CD14-positive monocyte (primary cell): Measurements from ENCODE around the gene MGME1. TPM values are rescaled to one million over a fixed set of nuclear protein-coding genes. Genes with fewer than 3 reads are reported as not detected.

ENCODE experiments used
- DNase-seq, 3 donors: peaks; one replicate each; pipeline ENCODE4 v3.0.0-alpha.2; 2011 to 2022
- H2AFZ ChIP-seq: 2 replicates; pipeline ENCODE4 v1.6.0; 2012; ENCODE audit warnings: mild to moderate bottlenecking, low read depth, low read length, inconsistent platforms; ENCODE audit not compliant: insufficient read depth, poor library complexity, severe bottlenecking
- H3K27ac ChIP-seq, 2 donors: 1 replicate in 1 of 2; 2 replicates in 1 of 2; pipeline ENCODE4 v1.5.1; 2012 to 2013; ENCODE audit warnings: low read length in 2 of 2, control low read depth in 1 of 2, inconsistent platforms in 1 of 2, low read depth in 1 of 2, mild to moderate bottlenecking in 1 of 2
- H3K27me3 ChIP-seq, 2 donors: one replicate each; pipeline versions ENCODE4 v1.6.0 to v1.6.1; 2011 to 2013; ENCODE audit warnings: low read length in 2 of 2; ENCODE audit not compliant: control insufficient read depth in 2 of 2, insufficient read depth in 2 of 2
- H3K36me3 ChIP-seq, 2 donors: replicated peaks in 1 of 2; 1 replicate in 1 of 2; 2 replicates in 1 of 2; pipeline versions ENCODE4 v1.5.1 to v1.6.1; 2012 to 2013; ENCODE audit warnings: low read length in 2 of 2, control low read depth in 1 of 2, inconsistent platforms in 1 of 2, mild to moderate bottlenecking in 1 of 2; ENCODE audit not compliant: insufficient read depth in 2 of 2, control insufficient read depth in 1 of 2
- H3K4me1 ChIP-seq, 2 donors: 1 replicate in 1 of 2; 2 replicates in 1 of 2; pipeline versions ENCODE4 v1.5.1 to v1.6.1; 2012 to 2013; ENCODE audit warnings: low read length in 2 of 2, control low read depth in 1 of 2, inconsistent platforms in 1 of 2, mild to moderate bottlenecking in 1 of 2, moderate library complexity in 1 of 2; ENCODE audit not compliant: insufficient read depth in 2 of 2, control insufficient read depth in 1 of 2
- H3K4me2 ChIP-seq: replicated peaks from 2 replicates; pipeline ENCODE3; 2012; ENCODE audit warnings: low read length, moderate library complexity, mild to moderate bottlenecking; ENCODE audit not compliant: poor library complexity, severe bottlenecking; ENCODE audit errors: extremely low read depth
- H3K4me3 ChIP-seq, 3 experiments: fragments of 200-600 bp in 1 of 3; sonication (generic) in 1 of 3; replicated peaks in 1 of 3; 1 replicate in 2 of 3; 2 replicates in 1 of 3; pipeline ENCODE4 v1.5.1; 2011 to 2013; ENCODE audit warnings: low read length in 3 of 3, mild to moderate bottlenecking in 3 of 3, control low read depth in 2 of 3, low read depth in 2 of 3, inconsistent platforms in 1 of 3, moderate library complexity in 1 of 3
- H3K79me2 ChIP-seq: 2 replicates; pipeline ENCODE4 v1.6.0; 2012; ENCODE audit warnings: mild to moderate bottlenecking, control low read depth, inconsistent platforms, low read length, moderate library complexity; ENCODE audit not compliant: insufficient read depth
- H3K9ac ChIP-seq: 2 replicates; pipeline ENCODE4 v1.6.0; 2017; ENCODE audit warnings: low read length, mild to moderate bottlenecking; ENCODE audit not compliant: insufficient read depth, poor library complexity, severe bottlenecking
- H3K9me3 ChIP-seq, 2 donors: replicated peaks in 1 of 2; 1 replicate in 1 of 2; 2 replicates in 1 of 2; pipeline versions ENCODE4 v1.5.1 to v1.6.1; 2012 to 2013; ENCODE audit warnings: low read length in 2 of 2, control low read depth in 1 of 2; ENCODE audit not compliant: control insufficient read depth in 1 of 2, insufficient read depth in 1 of 2
- H4K20me1 ChIP-seq: 2 replicates; pipeline ENCODE4 v1.6.0; 2012; ENCODE audit warnings: mild to moderate bottlenecking, low read length, control low read depth, moderate library complexity; ENCODE audit not compliant: insufficient read depth
- H3K27ac Mint-ChIP-seq, 7 donors: one replicate each; pipeline ENCODE4 v1.8.0; 2020; ENCODE audit warnings: mild to moderate bottlenecking in 7 of 7, mixed read lengths in 7 of 7, moderate library complexity in 6 of 7, inconsistent platforms in 2 of 7
- H3K27me3 Mint-ChIP-seq, 3 donors: one replicate each; pipeline ENCODE4 v1.8.0; 2021 to 2022; ENCODE audit warnings: low read depth in 3 of 3, mild to moderate bottlenecking in 3 of 3, mixed read lengths in 3 of 3, moderate library complexity in 3 of 3, inconsistent platforms in 1 of 3
- H3K36me3 Mint-ChIP-seq, 2 donors: one replicate each; pipeline ENCODE4 v1.8.0; 2020; ENCODE audit warnings: mixed read lengths in 2 of 2, inconsistent platforms in 1 of 2, mild to moderate bottlenecking in 1 of 2
- H3K4me1 Mint-ChIP-seq: one replicate; pipeline ENCODE4 v1.8.0; 2020; ENCODE audit warnings: mild to moderate bottlenecking, mixed read lengths
- H3K4me3 Mint-ChIP-seq, 2 donors: one replicate each; pipeline ENCODE4 v1.8.0; 2020; ENCODE audit warnings: mild to moderate bottlenecking in 2 of 2, mixed read lengths in 2 of 2, moderate library complexity in 1 of 2
- H3K9me3 Mint-ChIP-seq, 7 donors: one replicate each; pipeline ENCODE4 v1.8.0; 2020 to 2022; ENCODE audit warnings: mixed read lengths in 7 of 7, mild to moderate bottlenecking in 6 of 7, moderate library complexity in 6 of 7, inconsistent platforms in 2 of 7
- CTCF ChIP-seq: fragments of 200-600 bp; IDR thresholded peaks from one replicate; pipeline ENCODE4 v1.8.0; 2022; ENCODE audit warnings: antibody characterized with exemption, mild to moderate bottlenecking
- WGBS: methylation state at CpG from one replicate; pipeline ENCODE4 v1.1.5; 2013; ENCODE audit warnings: missing lambda C conversion rate; ENCODE audit not compliant: insufficient coverage; 5-methylcytosine and 5-hydroxymethylcytosine counted together
- intact Hi-C, 2 donors: fragments of 100-400 bp; cut with micrococcal nuclease; formaldehyde crosslinking; loops; one replicate each; pipeline versions ENCODE4 v1.15.0 to v1.15.1; 2023
- polyA plus RNA-seq, 3 donors: library from polyadenylated mRNA; depleted of rRNA in 1 of 3; unstranded in 2 of 3; stranded (reverse) in 1 of 3; fragments of 300-500 nt in 2 of 3; fragments of >200 nt in 1 of 3; fragmentation: Illumina TruSeq in 2 of 3; gene quantifications; 1 replicate in 2 of 3; 2 replicates in 1 of 3; pipeline ENCODE4 v1.2.3, GENCODE V29; 2012 to 2021

The MGME1 gene
- polyA plus RNA-seq, 3 donors = 2.5 to 20.1 (median 13.4) TPM

GRCh38 chr20:18011951-18012645 is 43.3 kb downstream of the MGME1 start:
- Mint-ChIP-seq H3K4me3 (no peak overlapping the region), H3K9me3 (peaks cover 0 to 1% (median 0%) of the 10 kb centered on the region in 7 donors), H3K36me3 (no peaks in the 10 kb centered on the region), H3K27ac (peak overlapping the region in 1 of 7 donors; percentile 18), H3K4me1 (peaks cover 5% of the 10 kb centered on the region), H3K27me3 (no peaks in the 10 kb centered on the region)
- no peaks in the 10 kb centered on the region for H3K27me3 ChIP-seq
- no peak overlapping the region for H2AFZ ChIP-seq
- H3K9me3 ChIP-seq = no peaks in the 10 kb centered on the region
- WGBS = 77% methylated on average over 4 of the region's 21 CpGs
- H3K4me3 ChIP-seq = no peak overlapping the region
- intact Hi-C loops = no loop called here
- DNase-seq = no peak
- no peaks in the 10 kb centered on the region for H3K36me3 ChIP-seq
- H3K9ac ChIP-seq = no peak overlapping the region
- no peak overlapping the region for H3K27ac ChIP-seq
- TF ChIP-seq CTCF = no peak
- H3K79me2 ChIP-seq = no peaks in the 10 kb centered on the region
- H3K4me1 ChIP-seq = no peaks in the 10 kb centered on the region
- H3K4me2 ChIP-seq = no peak overlapping the region
- no peaks in the 10 kb centered on the region for H4K20me1 ChIP-seq

DNA sequence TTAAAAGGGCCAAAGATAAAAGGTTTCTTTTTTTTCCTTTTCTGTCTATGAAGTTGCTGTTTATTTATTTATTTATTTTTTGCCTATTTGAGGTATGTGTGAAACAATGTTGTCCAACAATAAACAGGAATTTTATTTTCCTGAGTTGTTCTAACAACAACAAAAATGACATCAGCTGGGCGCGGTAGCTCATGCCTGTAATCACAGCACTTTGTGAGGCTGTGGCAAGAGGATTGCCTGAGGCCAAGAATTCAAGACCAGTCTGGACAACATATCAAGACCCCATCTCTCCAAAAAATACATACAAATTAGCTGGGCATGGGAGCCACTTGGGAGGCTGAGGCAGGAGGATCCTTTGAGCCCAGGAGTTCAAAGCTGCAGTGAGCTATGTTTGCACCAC is 44.1 kb downstream of the MGME1 start:
- Histone ChIP-seq H3K9me3 (no peaks in the 10 kb centered on the region), H3K36me3 (no peaks in the 10 kb centered on the region), H3K9ac (no peak overlapping the region), H3K4me2 (no peak overlapping the region), H3K27me3 (no peaks in the 10 kb centered on the region), H3K4me1 (no peaks in the 10 kb centered on the region), H2AFZ (no peak overlapping the region), H3K27ac (no peak overlapping the region), H3K79me2 (no peaks in the 10 kb centered on the region), H3K4me3 (no peak overlapping the region), H4K20me1 (no peaks in the 10 kb centered on the region)
- WGBS = no CpG with 5 or more reads among the region's 2 CpGs
- H3K27ac Mint-ChIP-seq = no peak overlapping the region
- intact Hi-C loops = no loop called here
- peaks cover 2% of the 10 kb centered on the region for H3K4me1 Mint-ChIP-seq
- no peaks in the 10 kb centered on the region for H3K36me3 Mint-ChIP-seq
- H3K9me3 Mint-ChIP-seq = peaks cover 0 to 1% (median 0%) of the 10 kb centered on the region in 7 donors
- H3K4me3 Mint-ChIP-seq = no peak overlapping the region
- no peak for DNase-seq
- no peaks in the 10 kb centered on the region for H3K27me3 Mint-ChIP-seq
- no peak for TF ChIP-seq CTCF
